Tibial nerve (tissue), 3 donors: ENCODE measurements around the gene DIP2A.

Experiments used
- CTCF ChIP-seq, 5 experiments: fragments of 200-600 bp in 3 of 5; fragments of 450-650 bp in 2 of 5; sonication (generic) in 3 of 5; IDR thresholded peaks; one replicate each; pipeline ENCODE4 v1.5.1; 2016 to 2019; ENCODE audit warnings: antibody characterized with exemption in 5 of 5, mild to moderate bottlenecking in 3 of 5, moderate library complexity in 2 of 5
- POLR2A ChIP-seq, 2 donors: fragments of 450-650 bp; IDR thresholded peaks; one replicate each; pipeline ENCODE4 v1.6.1; 2017; ENCODE audit warnings: antibody characterized with exemption in 2 of 2, mild to moderate bottlenecking in 2 of 2, moderate library complexity in 2 of 2

GRCh38 chr21:46561445-46562090 lies 102.9 kb downstream of the DIP2A start:
- TF ChIP-seq CTCF (IDR thresholded peaks at IDR 0.05) (no peak), POLR2A (IDR thresholded peaks at IDR 0.05) (no peak)
